Pancreas (tissue), 8 donors: ENCODE results near the gene TEKT1. TPM values are rescaled to one million over a fixed set of nuclear protein-coding genes. Genes with fewer than 3 reads are reported as not detected.

Experiments
- polyA plus RNA-seq, 2 donors: library from polyadenylated mRNA; stranded (reverse); fragments of 200-250 nt; gene quantifications; one replicate each; pipeline ENCODE4 v1.2.3, GENCODE V29; 2013
- total RNA-seq, 6 donors: library from RNA; stranded (reverse); fragmentation: NEBNext Ultra II Directional in 4 of 6; extraction: Animal tissue kit (Norgen Biotek cat#: 25700) in 4 of 6; gene quantifications; one replicate each; pipeline versions ENCODE4 v1.2.1 to v1.2.4, GENCODE V29; 2021 to 2023
- donor health status: healthy with polysubstance abuse.
- donor health status: DM: no; HTN: no; CAD: no; lungs with moderate emphysema.
- donor health status: DM: no; HTN: no; CAD: no.
- donor health status: Bipolar disorder and iron deficiency.
- donor health status: DM: yes; HTN: yes; CAD: no.
- donor health status: DM: no; HTN: no; CAD: no.
- donor health status: DM: no; HTN: no; CAD: no.
- donor health status: DM: yes; HTN: yes; CAD: no.

The TEKT1 gene
- total and polyA plus RNA-seq, 8 donors, result 0.07 to 0.28 TPM; not detected in 6

Other genes with a start within 250 kb of the TEKT1 start
- 10 to 100 TPM in 1 of 6 donors, 1 to 10 TPM in 5; 4.6 to 10.6 (median 6.0) TPM for gene KIAA0753, start 191.0 kb downstream of the TEKT1 start, total RNA-seq
- 1 to 10 TPM; 4.4 to 6.4 TPM for gene KIAA0753, start 191.0 kb downstream of the TEKT1 start, polyA plus RNA-seq
- gene TXNDC17, start 190.7 kb downstream of the TEKT1 start, total RNA-seq, result 10 to 100 TPM; 24.6 to 37.4 (median 31.5) TPM
- gene TXNDC17, start 190.7 kb downstream of the TEKT1 start, polyA plus RNA-seq, result 10 to 100 TPM; 77.7 to 81.1 TPM
- 1 to 10 TPM; 2.2 to 7.5 (median 5.6) TPM for gene MED31, start 180.1 kb downstream of the TEKT1 start, total RNA-seq
- gene MED31, start 180.1 kb downstream of the TEKT1 start, polyA plus RNA-seq, result 10 to 100 TPM in 1 of 2 donors, 1 to 10 TPM in 1; 7.0 to 14.5 TPM
- 1 to 10 TPM in 5 of 6 donors, under 1 TPM in 1; 0.91 to 2.7 (median 2.2) TPM for gene C17orf100, start 180.0 kb downstream of the TEKT1 start, total RNA-seq
- 1 to 10 TPM; 3.3 to 5.8 TPM for gene C17orf100, start 180.0 kb downstream of the TEKT1 start, polyA plus RNA-seq
- gene SLC13A5, start 118.4 kb downstream of the TEKT1 start, total RNA-seq, result under 1 TPM in 2 of 6 donors, not detected in 4; 0.34 to 0.47 TPM
- gene SLC13A5, start 118.4 kb downstream of the TEKT1 start, polyA plus RNA-seq, result under 1 TPM; 0.15 to 0.16 TPM
- 10 to 100 TPM in 2 of 6 donors, 1 to 10 TPM in 4; 1.5 to 13.1 (median 4.1) TPM for gene XAF1, start 75.7 kb downstream of the TEKT1 start, total RNA-seq
- gene XAF1, start 75.7 kb downstream of the TEKT1 start, polyA plus RNA-seq, result 10 to 100 TPM; 11.8 to 12.8 TPM
- under 1 TPM in 1 of 6 donors, not detected in 5; 0.28 TPM for gene FBXO39, start 55.5 kb downstream of the TEKT1 start, total RNA-seq
- under 1 TPM in 1 of 2 donors, not detected in 1; 0.21 TPM for gene FBXO39, start 55.5 kb downstream of the TEKT1 start, polyA plus RNA-seq
- not detected for gene ALOX12, start 164.3 kb upstream of the TEKT1 start, total RNA-seq
- gene ALOX12, start 164.3 kb upstream of the TEKT1 start, polyA plus RNA-seq, result not detected
- gene RNASEK, start 180.9 kb upstream of the TEKT1 start, total RNA-seq, result 100 to 1,000 TPM in 1 of 6 donors, 10 to 100 TPM in 5; 49.3 to 107 (median 73.4) TPM
- gene RNASEK, start 180.9 kb upstream of the TEKT1 start, polyA plus RNA-seq, result 100 to 1,000 TPM; 164 to 323 TPM
- 1 to 10 TPM; 1.3 to 2.8 (median 2.0) TPM for gene BCL6B, start 191.3 kb upstream of the TEKT1 start, total RNA-seq
- 1 to 10 TPM; 2.4 to 3.8 TPM for gene BCL6B, start 191.3 kb upstream of the TEKT1 start, polyA plus RNA-seq
- 1 to 10 TPM in 4 of 6 donors, under 1 TPM in 2; 0.74 to 2.5 (median 1.2) TPM for gene SLC16A13, start 204.3 kb upstream of the TEKT1 start, total RNA-seq
- 1 to 10 TPM; 1.4 to 3.0 TPM for gene SLC16A13, start 204.3 kb upstream of the TEKT1 start, polyA plus RNA-seq
- 1 to 10 TPM in 5 of 6 donors, under 1 TPM in 1; 0.61 to 4.3 (median 2.6) TPM for gene SLC16A11, start 212.4 kb upstream of the TEKT1 start, total RNA-seq
- gene SLC16A11, start 212.4 kb upstream of the TEKT1 start, polyA plus RNA-seq, result 10 to 100 TPM in 1 of 2 donors, 1 to 10 TPM in 1; 7.5 to 17.3 TPM
- 1 to 10 TPM in 3 of 6 donors, under 1 TPM in 2, not detected in 1; 0.28 to 3.6 (median 2.6) TPM for gene CLEC10A, start 248.5 kb upstream of the TEKT1 start, total RNA-seq
- gene CLEC10A, start 248.5 kb upstream of the TEKT1 start, polyA plus RNA-seq, result 1 to 10 TPM in 1 of 2 donors, under 1 TPM in 1; 0.80 to 1.3 TPM